Natural killer cell (primary cell): Measurements from ENCODE around the gene ERCC2. TPM values are rescaled to one million over a fixed set of nuclear protein-coding genes. Genes with fewer than 3 reads are reported as not detected.
A peak's percentile ranks its signal among the peaks of the same experiment; 100 is the strongest.

Source experiments
- ATAC-seq, 3 donors: fragments of 150-1000 bp in 2 of 3; fragments of 200-7000 bp in 1 of 3; cut with Tn5 transposase; 1 replicate in 1 of 3; 2 replicates in 2 of 3; pipeline ENCODE4 v1.10.0; 2021; ENCODE audit warnings: mild to moderate bottlenecking in 2 of 3, moderate library complexity in 2 of 3
- DNase-seq, 2 donors: peaks; one replicate each; pipeline versions ENCODE4 v3.0.0 to v3.0.0-alpha.2; 2013 to 2021; ENCODE audit warnings: mixed read lengths in 1 of 2
- H3K27ac ChIP-seq: one replicate; pipeline ENCODE4 v1.5.1; 2013; ENCODE audit warnings: mild to moderate bottlenecking, low read length
- H3K27me3 ChIP-seq: one replicate; pipeline ENCODE4 v1.6.1; 2013; ENCODE audit warnings: low read length; ENCODE audit not compliant: control insufficient read depth, insufficient read depth
- H3K36me3 ChIP-seq: one replicate; pipeline ENCODE4 v1.6.1; 2013; ENCODE audit warnings: low read length; ENCODE audit not compliant: control insufficient read depth, insufficient read depth
- H3K4me1 ChIP-seq: one replicate; pipeline ENCODE4 v1.6.1; 2013; ENCODE audit warnings: low read length; ENCODE audit not compliant: control insufficient read depth, insufficient read depth
- H3K4me3 ChIP-seq: one replicate; pipeline ENCODE4 v1.5.1; 2013; ENCODE audit warnings: low read length
- H3K9me3 ChIP-seq: one replicate; pipeline ENCODE4 v1.6.1; 2013; ENCODE audit warnings: low read length; ENCODE audit not compliant: control insufficient read depth, insufficient read depth
- H3K27ac Mint-ChIP-seq, 2 donors: one replicate each; pipeline ENCODE4 v1.8.0; 2022; ENCODE audit warnings: mild to moderate bottlenecking in 2 of 2, mixed read lengths in 2 of 2, moderate library complexity in 1 of 2
- H3K27me3 Mint-ChIP-seq, 2 donors: one replicate each; pipeline ENCODE4 v1.8.0; 2022; ENCODE audit warnings: low read depth in 2 of 2, mixed read lengths in 2 of 2
- H3K36me3 Mint-ChIP-seq: one replicate; pipeline ENCODE4 v1.8.0; 2022; ENCODE audit warnings: mixed read lengths
- H3K4me1 Mint-ChIP-seq, 2 donors: one replicate each; pipeline ENCODE4 v1.8.0; 2022; ENCODE audit warnings: mixed read lengths in 2 of 2
- H3K4me3 Mint-ChIP-seq: one replicate; pipeline ENCODE4 v1.8.0; 2022; ENCODE audit warnings: mild to moderate bottlenecking, moderate library complexity, mixed read lengths
- H3K9me3 Mint-ChIP-seq, 2 donors: one replicate each; pipeline ENCODE4 v1.8.0; 2022; ENCODE audit warnings: mixed read lengths in 2 of 2
- CTCF ChIP-seq: fragments of 200-600 bp; IDR thresholded peaks from one replicate; pipeline ENCODE4 v1.8.0; 2022; ENCODE audit warnings: antibody characterized with exemption
- WGBS: methylation state at CpG from one replicate; pipeline ENCODE4 v1.1.7; 2013; ENCODE audit warnings: missing lambda C conversion rate; ENCODE audit not compliant: insufficient coverage; 5-methylcytosine and 5-hydroxymethylcytosine counted together
- intact Hi-C: fragments of 100-400 bp; cut with micrococcal nuclease; formaldehyde crosslinking; loops from one replicate; pipeline ENCODE4 v1.14.2; 2022
- total RNA-seq, 4 donors: library from RNA; stranded (reverse); fragments of 120-200 nt in 1 of 4; gene quantifications; one replicate each; pipeline versions ENCODE4 v1.2.3 to v1.2.4, GENCODE V29; 2013 to 2022

Gene ERCC2
- total RNA-seq, 3 donors from 2014 or later (not counting 1 experiment from before 2014, with no cell fraction given): 13.4 to 22.3 (median 14.9) TPM

GRCh38 chr19:45402298-45403061 lies 32.1 kb upstream of the ERCC2 start:
- 26% methylated on average over 40 of the region's 40 CpGs for WGBS
- ATAC-seq: no peak
- Mint-ChIP-seq H3K4me1 (peaks cover 39 to 43% of the 10 kb centered on the region in 2 donors), H3K4me3 (no peak overlapping the region), H3K9me3 (no peaks in the 10 kb centered on the region), H3K36me3 (no peaks in the 10 kb centered on the region), H3K27ac (no peak overlapping the region), H3K27me3 (peaks cover 19 to 24% of the 10 kb centered on the region in 2 donors)
- H3K27ac ChIP-seq: no peak overlapping the region
- peaks cover 26% of the 10 kb centered on the region for H3K27me3 ChIP-seq
- H3K9me3 ChIP-seq: no peaks in the 10 kb centered on the region
- intact Hi-C loops: loop anchor here (10.0 kb wide), 1 partner anchor 242 kb away; no protein-coding TSS in a partner anchor
- peak in 1 of 2 donors; percentile 65 for DNase-seq
- peak; percentile 32 for TF ChIP-seq CTCF
- no peak overlapping the region for H3K4me3 ChIP-seq
- H3K4me1 ChIP-seq: peaks cover 43% of the 10 kb centered on the region
- no peaks in the 10 kb centered on the region for H3K36me3 ChIP-seq

- Mint-ChIP-seq H3K27me3 (peaks cover 26 to 30% of the 10 kb centered on the region in 2 donors), H3K9me3 (no peaks in the 10 kb centered on the region), H3K27ac (no peak overlapping the region), H3K4me3 (no peak overlapping the region), H3K36me3 (no peaks in the 10 kb centered on the region), H3K4me1 (peaks cover 36 to 39% of the 10 kb centered on the region in 2 donors)
- Histone ChIP-seq H3K4me1 (peaks cover 38% of the 10 kb centered on the region), H3K36me3 (no peaks in the 10 kb centered on the region), H3K27me3 (peaks cover 26% of the 10 kb centered on the region), H3K4me3 (no peak overlapping the region), H3K27ac (no peak overlapping the region), H3K9me3 (no peaks in the 10 kb centered on the region)
- no peak for TF ChIP-seq CTCF
- WGBS: 97% methylated on average over 5 of the region's 6 CpGs
- intact Hi-C loops: loop anchor here (10.0 kb wide), 1 partner anchor 243 kb away; no protein-coding TSS in a partner anchor
- ATAC-seq: no peak
- no peak for DNase-seq
Measured at GRCh38 chr19:45401815-45402214, 31.4 kb upstream of the ERCC2 start.

GRCh38 chr19:45400192-45400591 lies 29.8 kb upstream of the ERCC2 start:
- Histone ChIP-seq H3K9me3 (no peaks in the 10 kb centered on the region), H3K36me3 (no peaks in the 10 kb centered on the region), H3K27me3 (peaks cover 27% of the 10 kb centered on the region), H3K4me3 (no peak overlapping the region), H3K4me1 (peaks cover 25% of the 10 kb centered on the region), H3K27ac (no peak overlapping the region)
- TF ChIP-seq CTCF: no peak
- Mint-ChIP-seq H3K4me1 (peaks cover 20 to 31% of the 10 kb centered on the region in 2 donors), H3K36me3 (no peaks in the 10 kb centered on the region), H3K4me3 (no peak overlapping the region), H3K27me3 (peaks cover 27 to 37% of the 10 kb centered on the region in 2 donors), H3K27ac (no peak overlapping the region), H3K9me3 (no peaks in the 10 kb centered on the region)
- intact Hi-C loops: loop anchor here (10.0 kb wide), 1 partner anchor 245 kb away; no protein-coding TSS in a partner anchor
- ATAC-seq: no peak
- DNase-seq: no peak
- WGBS: 94% methylated on average over 6 of the region's 6 CpGs
